Esophagus squamous epithelium (tissue), 5 donors: ENCODE data around the gene XG. TPM values are rescaled to one million over a fixed set of nuclear protein-coding genes. Genes with fewer than 3 reads are reported as not detected.
A peak's percentile ranks its signal among the peaks of the same experiment; 100 is the strongest.

Source experiments
- DNase-seq: peaks from one replicate; lab custom pipeline; 2025; lab: John Stamatoyannopoulos, UW
- H3K27ac ChIP-seq, 4 donors: fragments of 200-600 bp; sonication (generic); one replicate each; pipeline ENCODE4 v1.5.1; 2016 to 2019; ENCODE audit warnings: mild to moderate bottlenecking in 1 of 4
- H3K27me3 ChIP-seq, 4 donors: fragments of 200-600 bp; sonication (generic); 1 replicate in 3 of 4; 2 replicates in 1 of 4; pipeline versions ENCODE4 v1.5.1 to v1.6.0; 2017 to 2021; ENCODE audit warnings: antibody characterized with exemption in 1 of 4
- H3K36me3 ChIP-seq, 3 donors: fragments of 200-600 bp; sonication (generic); one replicate each; pipeline ENCODE4 v1.5.1; 2016 to 2019
- H3K4me1 ChIP-seq, 3 donors: fragments of 200-600 bp; sonication (generic); one replicate each; pipeline ENCODE4 v1.5.1; 2017 to 2019
- H3K4me3 ChIP-seq, 4 donors: fragments of 200-600 bp; sonication (generic); 1 replicate in 3 of 4; 2 replicates in 1 of 4; pipeline ENCODE4 v1.5.1; 2016 to 2019; ENCODE audit warnings: mild to moderate bottlenecking in 2 of 4, moderate library complexity in 1 of 4
- H3K9me3 ChIP-seq, 3 donors: fragments of 200-600 bp; sonication (generic); one replicate each; pipeline ENCODE4 v1.5.1; 2016 to 2019
- POLR2A ChIP-seq, 4 donors: fragments of 450-650 bp; IDR thresholded peaks; one replicate each; pipeline ENCODE4 v1.6.1; 2017; ENCODE audit warnings: antibody characterized with exemption in 4 of 4, mild to moderate bottlenecking in 4 of 4, moderate library complexity in 3 of 4
- WGBS, 2 donors: methylation state at CpG; one replicate each; pipeline ENCODE4 v1.1.5; 2018; 5-methylcytosine and 5-hydroxymethylcytosine counted together
- intact Hi-C: fragments of 100-400 bp; cut with DNase I; formaldehyde crosslinking; loops from one replicate; pipeline ENCODE4 v1.15.0; 2022
- total RNA-seq, 4 donors: library from RNA; depleted of rRNA; stranded (reverse); fragments of >200 nt; gene quantifications; one replicate each; pipeline ENCODE4 v1.1.0, GENCODE V29; 2016
- TF ChIP-seq, protein P1 (sequence below), 6 experiments: fragments of 450-650 bp in 4 of 6; fragments of 200-600 bp in 2 of 6; sonication (generic) in 2 of 6; IDR thresholded peaks; one replicate each; pipeline ENCODE4 v1.5.1; 2016 to 2019; ENCODE audit warnings: antibody characterized with exemption in 6 of 6, mild to moderate bottlenecking in 4 of 6, moderate library complexity in 4 of 6
- donor health status: DM: yes; HTN: yes; CAD: no.

XG gene
- total RNA-seq, 4 donors from 2014 or later, result 8.0 to 16.9 (median 11.8) TPM

DNA sequence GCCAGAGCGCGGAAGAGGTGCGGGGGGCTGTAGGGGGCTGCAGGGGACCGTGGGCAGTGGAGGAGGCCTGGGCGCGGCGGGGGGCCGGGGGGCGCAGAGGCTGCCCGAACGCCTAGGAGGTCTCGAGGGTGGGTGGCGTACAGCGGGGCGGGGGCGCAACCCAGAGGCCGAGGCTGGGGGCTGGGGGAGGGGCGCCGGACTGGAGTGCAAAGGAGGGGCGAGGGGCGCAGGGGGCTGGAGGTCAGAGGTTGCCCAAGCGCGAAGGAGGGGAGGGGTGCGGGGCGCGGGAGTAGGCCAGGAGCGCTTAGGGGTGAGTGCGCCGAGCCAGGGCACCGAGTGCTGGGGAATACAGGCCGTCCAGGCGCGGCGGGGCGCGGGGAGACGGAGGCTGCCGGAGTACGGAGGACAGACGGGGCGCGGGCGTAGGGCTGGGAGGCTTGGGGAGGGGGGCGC is 77.1 kb downstream of the XG start:
- no peak for TF ChIP-seq POLR2A (IDR thresholded peaks at IDR 0.05)
- TF ChIP-seq, protein P1, sequence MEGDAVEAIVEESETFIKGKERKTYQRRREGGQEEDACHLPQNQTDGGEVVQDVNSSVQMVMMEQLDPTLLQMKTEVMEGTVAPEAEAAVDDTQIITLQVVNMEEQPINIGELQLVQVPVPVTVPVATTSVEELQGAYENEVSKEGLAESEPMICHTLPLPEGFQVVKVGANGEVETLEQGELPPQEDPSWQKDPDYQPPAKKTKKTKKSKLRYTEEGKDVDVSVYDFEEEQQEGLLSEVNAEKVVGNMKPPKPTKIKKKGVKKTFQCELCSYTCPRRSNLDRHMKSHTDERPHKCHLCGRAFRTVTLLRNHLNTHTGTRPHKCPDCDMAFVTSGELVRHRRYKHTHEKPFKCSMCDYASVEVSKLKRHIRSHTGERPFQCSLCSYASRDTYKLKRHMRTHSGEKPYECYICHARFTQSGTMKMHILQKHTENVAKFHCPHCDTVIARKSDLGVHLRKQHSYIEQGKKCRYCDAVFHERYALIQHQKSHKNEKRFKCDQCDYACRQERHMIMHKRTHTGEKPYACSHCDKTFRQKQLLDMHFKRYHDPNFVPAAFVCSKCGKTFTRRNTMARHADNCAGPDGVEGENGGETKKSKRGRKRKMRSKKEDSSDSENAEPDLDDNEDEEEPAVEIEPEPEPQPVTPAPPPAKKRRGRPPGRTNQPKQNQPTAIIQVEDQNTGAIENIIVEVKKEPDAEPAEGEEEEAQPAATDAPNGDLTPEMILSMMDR (IDR thresholded peaks at IDR 0.05), result no peak
- no peak for DNase-seq
- WGBS, 2 donors, result 15% methylated on average over 9 of the region's 44 CpGs; no CpG with 5 or more reads in 1 of the 2 donors
- no peak overlapping the region for H3K27ac ChIP-seq
- H3K4me3 ChIP-seq, result peak overlapping the region; percentile 22 to 63 (median 38)
- no peaks in the 10 kb centered on the region for H3K9me3 ChIP-seq
- intact Hi-C loops, result no loop called here
- H3K27me3 ChIP-seq, result peaks cover 0 to 14% (median 3%) of the 10 kb centered on the region in 4 donors
- peaks cover 0 to 16% (median 6%) of the 10 kb centered on the region in 3 donors for H3K4me1 ChIP-seq
- no peaks in the 10 kb centered on the region for H3K36me3 ChIP-seq

DNA sequence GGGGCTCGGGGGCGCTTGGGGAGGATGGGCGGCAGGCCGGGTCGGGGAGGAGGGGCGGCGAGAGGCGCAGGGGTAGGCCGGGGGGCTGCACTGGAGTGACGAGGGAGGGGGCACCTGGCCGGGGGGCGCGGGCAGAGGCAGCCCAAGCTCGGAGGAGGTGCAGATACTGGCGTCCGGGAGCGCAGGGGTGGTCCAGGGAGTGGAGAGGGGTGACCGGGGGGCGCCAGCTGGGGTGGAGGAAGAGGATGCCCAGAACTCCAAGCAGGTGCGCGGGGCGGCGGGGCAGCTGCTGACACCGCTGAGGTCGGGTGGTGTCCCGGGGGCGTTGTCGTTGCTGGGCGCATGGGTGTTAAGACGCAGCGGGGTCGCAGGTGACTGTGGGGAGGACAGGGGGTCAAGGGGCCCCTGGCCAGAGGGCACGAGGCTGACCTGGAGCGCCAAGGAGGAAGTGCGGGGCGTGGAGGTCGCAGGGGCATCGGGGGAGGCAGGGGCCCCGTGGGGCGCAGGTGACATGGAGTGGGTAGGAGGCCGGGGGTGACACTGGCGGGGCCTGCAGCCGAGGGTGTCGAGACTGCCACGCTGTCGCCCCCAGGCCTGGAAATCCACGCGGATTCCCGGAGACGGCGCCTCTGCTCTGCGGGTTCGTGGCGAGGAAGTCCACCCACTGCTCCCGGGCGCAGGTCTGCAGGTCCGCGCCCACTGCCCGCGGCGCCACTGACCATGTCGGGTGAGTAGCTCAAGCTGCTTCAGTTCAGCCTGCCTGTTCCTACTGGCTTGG is 77.8 kb downstream of the XG start:
- no peak for DNase-seq
- intact Hi-C loops, result no loop called here
- Histone ChIP-seq H3K9me3 (no peaks in the 10 kb centered on the region), H3K36me3 (no peaks in the 10 kb centered on the region), H3K4me3 (peak overlapping the region; percentile 22 to 63 (median 38)), H3K4me1 (peaks cover 0 to 16% (median 6%) of the 10 kb centered on the region in 3 donors), H3K27me3 (peaks cover 0 to 14% (median 3%) of the 10 kb centered on the region in 4 donors), H3K27ac (no peak overlapping the region)
- 49% methylated on average over 11 of the region's 62 CpGs; no CpG with 5 or more reads in 1 of the 2 donors for WGBS, 2 donors
- TF ChIP-seq, protein P1 (IDR thresholded peaks at IDR 0.05), result no peak
- TF ChIP-seq POLR2A (IDR thresholded peaks at IDR 0.05), result no peak

DNA sequence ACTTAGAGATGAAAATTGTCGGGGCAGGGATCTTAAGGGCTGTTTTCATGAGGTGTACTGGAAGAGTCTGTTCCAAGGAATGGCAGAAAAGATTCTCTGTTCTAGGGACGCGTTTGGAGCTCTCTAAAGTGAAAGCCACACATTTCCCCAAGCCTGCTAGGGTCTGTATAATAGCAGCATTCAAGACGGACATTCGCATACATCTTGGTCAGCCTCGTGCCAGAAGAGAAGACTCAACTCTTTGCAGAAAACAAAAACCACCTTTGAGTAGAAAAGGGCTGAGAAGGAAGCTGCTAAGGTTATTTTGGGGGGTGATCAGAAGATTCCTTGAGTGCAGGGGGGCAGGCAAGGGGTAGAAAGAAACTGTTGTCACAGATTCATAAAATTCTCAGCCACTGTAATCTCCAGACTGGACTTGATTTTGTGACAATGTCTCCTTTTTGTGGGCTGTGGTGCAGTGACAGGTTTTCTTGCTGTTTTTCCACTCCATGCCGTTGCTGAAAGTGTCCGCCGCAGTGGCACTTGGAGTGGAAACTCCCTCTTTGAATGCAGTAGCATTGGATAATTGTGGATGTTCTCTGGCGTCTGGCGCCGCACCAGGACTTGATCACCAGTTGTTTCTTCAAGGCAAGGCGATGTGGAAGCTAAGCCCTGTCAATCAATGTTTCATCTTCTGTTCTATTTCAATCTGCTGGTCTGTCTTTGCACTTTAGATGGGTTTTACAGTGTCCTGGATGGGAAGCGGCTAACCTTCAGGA is 79.8 kb downstream of the XG start:
- no peak overlapping the region for H3K4me3 ChIP-seq
- H3K27ac ChIP-seq, result no peak overlapping the region
- H3K27me3 ChIP-seq, result peaks cover 0 to 14% (median 3%) of the 10 kb centered on the region in 4 donors
- DNase-seq, result no peak
- peaks cover 0 to 16% (median 6%) of the 10 kb centered on the region in 3 donors for H3K4me1 ChIP-seq
- H3K36me3 ChIP-seq, result no peaks in the 10 kb centered on the region
- TF ChIP-seq POLR2A (IDR thresholded peaks at IDR 0.05), result no peak
- TF ChIP-seq, protein P1 (IDR thresholded peaks at IDR 0.05), result no peak
- 88 to 97% methylated on average over 9 to 13 of the region's 14 CpGs for WGBS, 2 donors
- no peaks in the 10 kb centered on the region for H3K9me3 ChIP-seq
- intact Hi-C loops, result no loop called here

DNA sequence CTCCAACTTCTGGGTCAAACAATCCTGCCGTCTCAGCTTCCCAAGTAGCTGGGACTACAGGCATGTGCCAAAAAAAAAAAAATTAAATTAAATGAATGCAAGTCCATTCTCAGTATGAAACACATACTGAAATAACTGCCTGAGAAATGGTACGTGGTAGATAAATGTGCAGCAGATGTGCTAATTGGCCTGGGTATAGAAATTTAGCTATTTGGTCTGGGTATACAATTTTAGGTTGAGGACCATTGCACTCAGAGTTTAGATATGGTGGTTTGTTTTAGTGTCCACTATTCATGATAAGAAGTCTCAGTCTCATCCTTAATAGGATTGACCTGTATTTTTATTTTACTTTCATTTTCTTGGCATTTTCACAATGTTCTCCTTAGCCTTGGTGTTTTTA is 86.1 kb downstream of the XG start:
- no peak for DNase-seq
- Histone ChIP-seq H3K27ac (no peak overlapping the region), H3K4me3 (no peak overlapping the region), H3K27me3 (no peaks in the 10 kb centered on the region), H3K9me3 (no peaks in the 10 kb centered on the region), H3K36me3 (no peaks in the 10 kb centered on the region), H3K4me1 (no peaks in the 10 kb centered on the region)
- intact Hi-C loops, result no loop called here
- no peak for TF ChIP-seq POLR2A (IDR thresholded peaks at IDR 0.05)
- TF ChIP-seq, protein P1 (IDR thresholded peaks at IDR 0.05), result no peak
- WGBS, 2 donors, result 69 to 88% methylated on average over 1 to 2 of the region's 2 CpGs

DNA sequence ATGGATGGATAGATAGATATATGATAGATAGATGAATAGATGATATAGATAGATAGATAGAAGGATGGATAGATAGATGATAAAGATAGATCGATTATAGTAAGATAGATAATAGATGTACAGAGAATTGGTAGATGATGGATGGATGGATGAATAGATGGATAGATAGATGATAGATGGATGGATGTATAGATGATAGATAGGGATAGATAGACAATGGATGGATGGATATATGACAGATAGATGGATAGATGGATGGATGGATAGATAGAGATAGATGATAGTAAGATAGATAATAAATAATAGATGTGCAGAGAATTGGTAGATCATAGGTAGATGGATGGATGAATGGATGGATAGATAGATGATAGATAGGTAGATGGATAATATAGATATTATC is 89.1 kb downstream of the XG start:
- WGBS, 2 donors, result 86 to 91% methylated on average over 1 of the region's 1 CpG
- intact Hi-C loops, result no loop called here
- TF ChIP-seq POLR2A (IDR thresholded peaks at IDR 0.05), result no peak
- TF ChIP-seq, protein P1 (IDR thresholded peaks at IDR 0.05), result no peak

More for the DNA sequence above, 89.1 kb downstream of the XG start:
- H3K27ac ChIP-seq, result no peak overlapping the region
- H3K36me3 ChIP-seq, result no peaks in the 10 kb centered on the region
- H3K4me3 ChIP-seq, result no peak overlapping the region
- no peaks in the 10 kb centered on the region for H3K9me3 ChIP-seq
- no peaks in the 10 kb centered on the region for H3K4me1 ChIP-seq
- no peak for DNase-seq
- H3K27me3 ChIP-seq, result no peaks in the 10 kb centered on the region
